Measurements from ENCODE around the gene SBF2.

DNA sequence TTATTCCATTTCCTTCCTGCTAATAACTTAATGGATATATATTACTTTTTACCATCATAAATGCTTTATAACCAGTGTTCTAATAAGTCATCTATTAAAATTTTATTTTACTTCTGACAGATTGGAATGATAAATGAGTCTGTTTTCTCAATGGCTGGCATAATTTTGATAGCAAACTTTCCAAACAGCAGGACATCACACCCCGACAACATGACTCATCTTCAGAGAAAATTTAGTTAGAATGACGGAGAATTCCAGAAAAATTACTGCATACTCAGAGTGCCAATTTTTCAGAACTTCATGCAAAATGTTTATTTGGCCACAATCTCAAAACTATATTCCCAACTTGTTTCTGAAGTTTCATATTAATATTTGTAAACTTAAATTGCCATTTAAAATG lies 455.8 kb downstream of the SBF2 start:
- no peak for TF ChIP-seq POLR2AphosphoS5 (IDR thresholded peaks at IDR 0.05; ENCODE audit: low read depth, low read length)
- TF ChIP-seq POLR2A (IDR thresholded peaks at IDR 0.05; ENCODE audit: low read depth, low read length), result no peak
- no peak for TF ChIP-seq TAF1 (IDR thresholded peaks at IDR 0.05; ENCODE audit: borderline replicate concordance, low read depth, low read length)

Measured in GM12892 (cell line).